GM12878 (cell line): ENCODE results near the gene PTPRS. TPM values are rescaled to one million over a fixed set of nuclear protein-coding genes. Genes with fewer than 3 reads are reported as not detected.

Experiments used
- CHD4 ChIP-seq: fragments of 200-600 bp; sonication (generic); IDR thresholded peaks from 2 replicates; pipeline ENCODE4 v1.6.1; 2016; ENCODE audit warnings: mild to moderate bottlenecking
- CUX1 ChIP-seq: IDR thresholded peaks from 2 replicates; pipeline ENCODE4 v1.6.1; 2012; ENCODE audit warnings: improper control_type of control experiment, low read depth, low read length; ENCODE audit not compliant: insufficient replicate concordance
- EZH2 ChIP-seq: IDR thresholded peaks from 2 replicates; pipeline ENCODE4 v1.6.1; 2012; ENCODE audit warnings: low read depth, mild to moderate bottlenecking, control low read depth, inconsistent platforms, low read length, borderline replicate concordance; ENCODE audit not compliant: control insufficient read depth
- HDAC2 ChIP-seq: fragments of 200-600 bp; sonication (generic); IDR thresholded peaks from 2 replicates; pipeline ENCODE4 v1.6.1; 2017
- HDGF ChIP-seq: fragments of 450-650 bp; IDR thresholded peaks from 2 replicates; pipeline ENCODE4 v1.6.1; 2016; ENCODE audit warnings: antibody characterized with exemption
- HSF1 ChIP-seq: fragments of 150-350 bp; IDR thresholded peaks from 2 replicates; pipeline ENCODE4 v1.6.1; 2014; ENCODE audit warnings: mild to moderate bottlenecking, low read depth, low read length
- IRF3 ChIP-seq: fragments of 450-650 bp; IDR thresholded peaks from 2 replicates; pipeline ENCODE4 v1.6.1; 2014; ENCODE audit warnings: mild to moderate bottlenecking
- IRF4 ChIP-seq: IDR thresholded peaks from 2 replicates; pipeline ENCODE4 v1.6.1; 2011; ENCODE audit warnings: low read depth, low read length
- JUNB ChIP-seq: IDR thresholded peaks from 2 replicates; pipeline ENCODE4 v1.6.1; 2016; ENCODE audit warnings: antibody characterized with exemption, mild to moderate bottlenecking
- JUND ChIP-seq: IDR thresholded peaks from 2 replicates; pipeline ENCODE4 v1.6.1; 2012; ENCODE audit warnings: low read depth, mild to moderate bottlenecking, low read length, improper control_type of control experiment, moderate library complexity
- KAT2A ChIP-seq: conservative IDR thresholded peaks from 2 replicates; pipeline ENCODE4 v1.6.1; 2011; ENCODE audit warnings: low read depth, low read length; ENCODE audit not compliant: control insufficient read depth
- KDM1A ChIP-seq: fragments of 200-600 bp; sonication (generic); IDR thresholded peaks from 2 replicates; pipeline ENCODE4 v1.6.1; 2016; ENCODE audit warnings: borderline replicate concordance
- MAX ChIP-seq: IDR thresholded peaks from 2 replicates; pipeline ENCODE4 v1.6.1; 2012; ENCODE audit warnings: low read depth, low read length, improper control_type of control experiment
- MYB ChIP-seq: fragments of 150-350 bp; IDR thresholded peaks from 2 replicates; pipeline ENCODE4 v1.6.1; 2014; ENCODE audit warnings: mild to moderate bottlenecking, low read depth, low read length, borderline replicate concordance
- PAX5 ChIP-seq: IDR thresholded peaks from 2 replicates; pipeline ENCODE4 v1.6.1; 2011; ENCODE audit warnings: low read depth, low read length, borderline replicate concordance
- PAX8 ChIP-seq: fragments of 450-650 bp; IDR thresholded peaks from 2 replicates; pipeline ENCODE4 v1.6.1; 2017; ENCODE audit warnings: mild to moderate bottlenecking, moderate library complexity
- PBX3 ChIP-seq: IDR thresholded peaks from 2 replicates; pipeline ENCODE4 v1.6.1; 2011; ENCODE audit warnings: mild to moderate bottlenecking, low read depth, low read length, moderate library complexity; ENCODE audit not compliant: insufficient replicate concordance
- STAT1 ChIP-seq: fragments of 450-650 bp; conservative IDR thresholded peaks from 2 replicates; pipeline ENCODE4 v1.6.1; 2014; ENCODE audit warnings: antibody characterized with exemption, mild to moderate bottlenecking
- SUZ12 ChIP-seq: fragments of 200-600 bp; sonication (generic); IDR thresholded peaks from one replicate; pipeline ENCODE4 v1.6.1; 2018; ENCODE audit warnings: antibody characterized with exemption, mild to moderate bottlenecking; ENCODE audit not compliant: unreplicated experiment
- ZNF274 ChIP-seq: IDR thresholded peaks from one replicate; pipeline ENCODE4 v1.8.0; 2011; ENCODE audit not compliant: insufficient read length, insufficient read depth
- polyA plus RNA-seq, 11 experiments: library from polyadenylated mRNA; depleted of rRNA in 4 of 11; unstranded in 6 of 11; stranded (reverse) in 5 of 11; fragments of >200 nt; fragmentation: Nextera tagmentation in 4 of 11; fragmentation: Illumina TruSeq in 1 of 11; extraction: Ambion mirVana in 4 of 11; extraction: Trizol in 1 of 11; gene quantifications; 1 replicate in 1 of 11; 2 replicates in 10 of 11; pipeline versions ENCODE4 v1.2.1 to v1.2.3, GENCODE V29; 2011 to 2016; ENCODE audit warnings: inconsistent platforms in 2 of 11, missing spikeins in 2 of 11, low read depth in 1 of 11
- total RNA-seq, 4 experiments: library from RNA; depleted of rRNA in 3 of 4; stranded (reverse); fragments of >200 nt in 3 of 4; fragmentation: Illumina TruSeq in 1 of 4; extraction: Trizol in 1 of 4; gene quantifications; 2 replicates each; pipeline versions ENCODE4 v1.2.1 to v1.2.3, GENCODE V29; 2013 to 2021

The PTPRS gene
- total and polyA plus RNA-seq, 10 of the 15 experiments (the other 5 are each of a cell fraction or from before 2014, with no cell fraction given), result 0.09 to 32.1 (median 0.71) TPM

GRCh38 chr19:5321851-5322681 lies 18.5 kb downstream of the PTPRS start (continued):
- no peak for TF ChIP-seq IRF3
- no peak for TF ChIP-seq HSF1
- TF ChIP-seq HDGF, result no peak
- no peak for TF ChIP-seq CUX1
- peak; percentile 64 for TF ChIP-seq MAX
- no peak for TF ChIP-seq EZH2
- no peak for TF ChIP-seq PBX3
- no peak for TF ChIP-seq KAT2A
- TF ChIP-seq HDAC2, result no peak
- peak; percentile 33; the same call in 1 of the 2 replicates for TF ChIP-seq CHD4
- TF ChIP-seq IRF4, result no peak
- TF ChIP-seq STAT1, result no peak
- TF ChIP-seq MYB, result no peak
- TF ChIP-seq ZNF274, result no peak
- TF ChIP-seq SUZ12, result no peak
- 0 out of 2 replicates have a peak, but pooled peaks have one; percentile 11 for TF ChIP-seq JUND
- 0 out of 2 replicates have a peak, but pooled peaks have one; percentile 19 for TF ChIP-seq KDM1A
- peak; percentile 67; the same call in 1 of the 2 replicates for TF ChIP-seq PAX5
- TF ChIP-seq PAX8, result no peak
- no peak; the same call in 1 of the 2 replicates for TF ChIP-seq JUNB
